HEK293T (cell line): ENCODE data around the gene HOXB6.

Experiments used
- CTCF ChIA-PET: fragments of 350-600 bp; formaldehyde crosslinking; extraction: SDS; loops from one replicate; lab custom pipeline; 2021; ENCODE audit warnings: antibody characterized with exemption, inconsistent platforms; lab: Yijun Ruan, JAX
- POLR2A ChIA-PET: fragments of 350-600 bp; formaldehyde crosslinking; extraction: SDS; loops from one replicate; lab custom pipeline; 2020; ENCODE audit warnings: antibody characterized with exemption, inconsistent platforms; lab: Yijun Ruan, JAX
- DNase-seq: peaks from one replicate; pipeline ENCODE4 v3.0.0; 2012; ENCODE audit warnings: mixed read lengths; ENCODE audit errors: extremely low spot score
- ARNT ChIP-seq: fragments of 450-650 bp; IDR thresholded peaks from 2 replicates; pipeline ENCODE4 v1.6.1; 2017; ENCODE audit warnings: mild to moderate bottlenecking
- BHLHE40 ChIP-seq: fragments of 450-650 bp; IDR thresholded peaks from 2 replicates; pipeline ENCODE4 v1.6.1; 2016; ENCODE audit warnings: mild to moderate bottlenecking, moderate library complexity, borderline replicate concordance
- CTBP1 ChIP-seq: fragments of 450-650 bp; IDR thresholded peaks from 2 replicates; pipeline ENCODE4 v1.6.1; 2016; ENCODE audit warnings: borderline replicate concordance
- ELF4 ChIP-seq: fragments of 450-650 bp; IDR thresholded peaks from 2 replicates; pipeline ENCODE4 v1.6.1; 2017; ENCODE audit warnings: antibody characterized with exemption
- FOXA1 ChIP-seq: fragments of 450-650 bp; IDR thresholded peaks from 2 replicates; pipeline ENCODE4 v1.6.1; 2016; ENCODE audit warnings: mild to moderate bottlenecking
- FOXK2 ChIP-seq: fragments of 450-650 bp; IDR thresholded peaks from 2 replicates; pipeline ENCODE4 v1.6.1; 2016; ENCODE audit warnings: mild to moderate bottlenecking
- FOXM1 ChIP-seq: fragments of 450-650 bp; IDR thresholded peaks from 2 replicates; pipeline ENCODE4 v1.6.1; 2017; ENCODE audit warnings: mild to moderate bottlenecking, borderline replicate concordance
- HDGF ChIP-seq: fragments of 450-650 bp; IDR thresholded peaks from 2 replicates; pipeline ENCODE4 v1.6.1; 2017; ENCODE audit warnings: antibody characterized with exemption, borderline replicate concordance
- L3MBTL2 ChIP-seq: fragments of 450-650 bp; conservative IDR thresholded peaks from 2 replicates; pipeline ENCODE4 v1.6.1; 2016; ENCODE audit warnings: mild to moderate bottlenecking
- LEF1 ChIP-seq: fragments of 450-650 bp; IDR thresholded peaks from 2 replicates; pipeline ENCODE4 v1.6.1; 2017; ENCODE audit warnings: mild to moderate bottlenecking, borderline replicate concordance
- NFRKB ChIP-seq: fragments of 450-650 bp; IDR thresholded peaks from 2 replicates; pipeline ENCODE4 v1.6.1; 2016; ENCODE audit warnings: mild to moderate bottlenecking, moderate library complexity
- PKNOX1 ChIP-seq: fragments of 450-650 bp; IDR thresholded peaks from 2 replicates; pipeline ENCODE4 v1.6.1; 2016
- SP1 ChIP-seq: fragments of 450-650 bp; IDR thresholded peaks from 2 replicates; pipeline ENCODE4 v1.6.1; 2017
- SUZ12 ChIP-seq: fragments of 450-650 bp; IDR thresholded peaks from 2 replicates; pipeline ENCODE4 v1.6.1; 2016; ENCODE audit warnings: mild to moderate bottlenecking
- TARDBP ChIP-seq: fragments of 450-650 bp; IDR thresholded peaks from 2 replicates; pipeline ENCODE4 v1.6.1; 2016
- ZNF384 ChIP-seq: fragments of 450-650 bp; IDR thresholded peaks from 2 replicates; pipeline ENCODE4 v1.6.1; 2016

The HOXB6 gene

GRCh38 chr17:48569240-48569582, 35.6 kb downstream of the HOXB6 start:
- CTCF ChIA-PET = interaction anchor here (0.5 to 1.2 kb wide), 2 partner anchors 18 to 50 kb away, joined by 3 to 5 read pairs; no protein-coding TSS in a partner anchor
- POLR2A ChIA-PET = interaction anchor here (0.8 to 2.1 kb wide), 4 partner anchors 10 to 27 kb away, joined by 3 to 10 read pairs (median 6); no protein-coding TSS in a partner anchor
- no peak for DNase-seq
- no peak for TF ChIP-seq LEF1

- TF ChIP-seq SUZ12 = no peak
- TF ChIP-seq FOXK2 = no peak
- TF ChIP-seq FOXA1 = no peak
- TF ChIP-seq BHLHE40 = no peak
- TF ChIP-seq TARDBP = peak; percentile 26; the same call in 1 of the 2 replicates
- TF ChIP-seq ELF4 = no peak
- TF ChIP-seq PKNOX1 = peak; percentile 99
- no peak for TF ChIP-seq FOXM1
- no peak for TF ChIP-seq L3MBTL2
- peak; percentile 93 for TF ChIP-seq ARNT
- peak; percentile 98 for TF ChIP-seq CTBP1
- TF ChIP-seq LEF1 = no peak; the same call in 1 of the 2 replicates
- no peak for TF ChIP-seq HDGF
- TF ChIP-seq SP1 = no peak
- TF ChIP-seq ZNF384 = no peak
- DNase-seq = no peak
- CTCF ChIA-PET = interaction anchor here (0.5 to 1.2 kb wide), 4 partner anchors 14 to 685 kb away, joined by 3 to 5 read pairs (median 3); no protein-coding TSS in a partner anchor
- POLR2A ChIA-PET = interaction anchor here (0.8 to 3.0 kb wide), 4 partner anchors 11 to 20 kb away, joined by 3 to 12 read pairs (median 8); no protein-coding TSS in a partner anchor
Measured at GRCh38 chr17:48568499-48569239, 36.1 kb downstream of the HOXB6 start.

- no peak for DNase-seq
- TF ChIP-seq ZNF384 (no peak), FOXK2 (no peak), FOXA1 (no peak), SP1 (no peak), NFRKB (no peak), L3MBTL2 (no peak), LEF1 (no peak), ARNT (no peak), BHLHE40 (no peak), PKNOX1 (no peak), HDGF (no peak), SUZ12 (no peak), ELF4 (no peak), TARDBP (no peak), FOXM1 (no peak), CTBP1 (no peak)
- ChIA-PET POLR2A (interaction anchor here (0.8 to 3.0 kb wide), 5 partner anchors 9 to 21 kb away, joined by 3 to 12 read pairs (median 5); no protein-coding TSS in a partner anchor), CTCF (interaction anchor here (0.5 to 1.8 kb wide), 4 partner anchors 13 to 686 kb away, joined by 3 to 8 read pairs (median 3); no protein-coding TSS in a partner anchor)
Measured at GRCh38 chr17:48567646-48568354, 37.0 kb downstream of the HOXB6 start.

- ChIA-PET CTCF (interaction anchor here (1.2 to 1.8 kb wide), 2 partner anchors 20 to 66 kb away, joined by 3 to 8 read pairs; no protein-coding TSS in a partner anchor), POLR2A (interaction anchor here (1.2 to 3.0 kb wide), 5 partner anchors 9 to 21 kb away, joined by 4 to 12 read pairs (median 5); no protein-coding TSS in a partner anchor)
- no peak for DNase-seq
- TF ChIP-seq NFRKB (no peak), PKNOX1 (peak; percentile 26; the same call in 1 of the 2 replicates)
Measured at GRCh38 chr17:48567209-48567608, 37.6 kb downstream of the HOXB6 start.

GRCh38 chr17:48566717-48567116, 38.1 kb downstream of the HOXB6 start:
- CTCF ChIA-PET = interaction anchor here (1.8 kb wide), 1 partner anchor 66 kb away, joined by 8 read pairs; no protein-coding TSS in a partner anchor
- DNase-seq = no peak
- POLR2A ChIA-PET = interaction anchor here (1.2 to 3.0 kb wide), 5 partner anchors 9 to 22 kb away, joined by 4 to 12 read pairs (median 5); no protein-coding TSS in a partner anchor
- TF ChIP-seq ZNF384 (no peak), ARNT (no peak), SUZ12 (no peak)
